Activated CD8-positive, alpha-beta memory T cell treated with anti-CD3 and anti-CD28 coated beads for 36 hours (primary cell): ENCODE data around the gene MAD2L2. TPM values are rescaled to one million over a fixed set of nuclear protein-coding genes. Genes with fewer than 3 reads are reported as not detected.

Source experiments
- CTCF ChIA-PET: fragments of 350-600 bp; sonication (Branson Sonifier 250); formaldehyde crosslinking; loops from one replicate; lab custom pipeline; 2021; ENCODE audit warnings: antibody characterized with exemption; lab: Charles Lee
- POLR2A ChIA-PET: fragments of 350-600 bp; sonication (Branson Sonifier 250); formaldehyde crosslinking; loops from one replicate; lab custom pipeline; 2021; ENCODE audit warnings: antibody characterized with exemption; lab: Charles Lee
- total RNA-seq, 2 experiments: library from RNA; stranded (reverse); gene quantifications; one replicate each; pipeline ENCODE4 v1.2.3, GENCODE V29; 2021

The MAD2L2 gene
- total RNA-seq, 2 experiments from 2014 or later = 70.2 to 73.5 TPM

DNA sequence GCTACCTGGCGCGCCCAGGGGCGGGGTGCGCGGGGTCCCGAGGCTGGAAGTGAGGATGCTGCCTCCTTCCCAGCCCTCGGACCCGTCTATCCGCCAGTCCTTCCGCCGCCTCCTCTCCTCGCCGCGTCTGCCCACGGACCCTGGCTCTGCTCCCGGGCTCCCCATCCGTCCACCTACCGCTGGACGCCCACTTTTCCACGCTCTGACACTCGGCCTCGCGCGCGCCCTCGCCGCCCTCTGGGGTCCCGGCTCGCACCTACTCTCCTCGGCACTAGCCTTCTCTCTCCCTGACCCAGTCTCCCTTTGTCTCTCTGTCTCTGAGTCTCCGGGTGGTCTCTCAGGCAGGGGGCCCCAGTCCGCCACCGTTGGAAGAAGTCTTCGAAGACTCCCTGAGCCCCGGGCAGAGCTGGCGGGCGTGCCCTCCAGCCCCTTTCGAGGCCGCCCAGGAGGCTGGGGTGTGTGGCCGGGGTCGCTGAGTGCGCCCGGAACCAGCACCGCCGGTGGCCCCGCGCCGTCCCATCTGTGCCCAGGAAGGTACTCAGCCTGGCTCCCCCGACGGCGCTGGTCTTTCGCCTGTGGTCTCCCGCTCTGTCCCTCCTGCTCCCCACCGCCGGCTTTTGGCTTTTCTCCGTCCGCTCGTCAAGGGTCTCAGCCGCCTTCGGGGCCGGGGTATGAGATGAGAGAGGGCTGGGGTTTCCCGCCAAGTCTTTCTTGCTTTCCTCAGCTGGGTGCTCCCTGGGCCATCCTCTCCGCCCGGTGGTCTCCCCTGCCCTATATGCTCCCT lies 11.2 kb upstream of the MAD2L2 start:
- ChIA-PET POLR2A (no interaction called here), CTCF (interaction anchor here (1.0 to 3.7 kb wide), 4 partner anchors 11 to 44 kb away, joined by 4 to 16 read pairs (median 6); partner anchors contain the start of genes FBXO6 and MAD2L2)

- ChIA-PET POLR2A (no interaction called here), CTCF (interaction anchor here (0.7 to 1.8 kb wide), 2 partner anchors 41 to 415 kb away, joined by 3 to 5 read pairs; no protein-coding TSS in a partner anchor)
These were observed 10.5 kb upstream of the MAD2L2 start, which contains the start of gene DRAXIN for GRCh38 chr1:11691302-11691914. TSS of gene DRAXIN (plus strand) at chr1:11691710. CDS start at chr1:11706259, 14,549 bp downstream.

- POLR2A ChIA-PET = interaction anchor here (0.9 kb wide), 1 partner anchor 26 kb away, joined by 5 read pairs; no protein-coding TSS in a partner anchor
- CTCF ChIA-PET = interaction anchor here (0.6 to 1.8 kb wide), 5 partner anchors 9 to 414 kb away, joined by 3 to 5 read pairs (median 5); partner anchors contain the start of gene FBXO6
These were observed 9.7 kb upstream of the MAD2L2 start for GRCh38 chr1:11690397-11691301.

- POLR2A ChIA-PET = no interaction called here
- CTCF ChIA-PET = interaction anchor here (0.6 kb wide), 1 partner anchor 22 kb away, joined by 3 read pairs; no protein-coding TSS in a partner anchor
These were observed 7.6 kb upstream of the MAD2L2 start for GRCh38 chr1:11688506-11688905.

- POLR2A ChIA-PET = no interaction called here
These were observed 4.3 kb upstream of the MAD2L2 start for GRCh38 chr1:11685210-11685752.

DNA sequence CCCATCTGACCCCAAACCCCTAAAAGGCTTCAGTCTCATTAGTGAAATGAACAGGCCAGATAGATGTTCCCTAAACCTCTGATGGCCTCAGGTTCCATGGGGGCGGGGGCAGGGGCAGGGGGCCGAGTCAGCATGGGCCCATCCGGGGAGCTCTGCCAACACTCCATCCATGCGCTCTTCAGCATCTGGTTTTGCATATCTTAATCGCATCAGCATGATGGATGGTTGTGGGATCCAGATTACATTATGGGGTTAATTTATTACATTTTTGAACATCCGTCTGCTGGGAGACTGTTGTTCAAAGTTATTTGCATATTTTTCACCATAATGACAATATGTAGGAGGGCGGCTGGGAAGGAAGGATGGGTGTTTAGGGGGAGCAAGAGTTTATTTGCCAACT lies 3.1 kb upstream of the MAD2L2 start:
- ChIA-PET POLR2A (no interaction called here), CTCF (interaction anchor here (1.2 kb wide), 1 partner anchor 34 kb away, joined by 3 read pairs; no protein-coding TSS in a partner anchor)

More at GRCh38 chr1:11685210-11685752, 4.3 kb upstream of the MAD2L2 start:
- CTCF ChIA-PET = no interaction called here

- ChIA-PET POLR2A (interaction anchor here (1.1 kb wide), 1 partner anchor 227 kb away, joined by 3 read pairs; no protein-coding TSS in a partner anchor), CTCF (interaction anchor here (1.2 to 2.2 kb wide), 3 partner anchors 8 to 37 kb away, joined by 3 to 6 read pairs (median 5); no protein-coding TSS in a partner anchor)
These were observed 1.9 kb upstream of the MAD2L2 start for GRCh38 chr1:11682799-11683198.

GRCh38 chr1:11682287-11682771 lies 1.4 kb upstream of the MAD2L2 start:
- ChIA-PET CTCF (interaction anchor here (1.6 to 2.2 kb wide), 3 partner anchors 8 to 37 kb away, joined by 5 to 18 read pairs (median 6); no protein-coding TSS in a partner anchor), POLR2A (interaction anchor here (1.0 to 1.1 kb wide), 2 partner anchors 19 to 228 kb away, joined by 3 to 8 read pairs; partner anchors contain the start of gene FBXO6)

GRCh38 chr1:11680270-11681070 lies 478 bp downstream of the MAD2L2 start:
- ChIA-PET POLR2A (interaction anchor here (2.7 kb wide), 1 partner anchor 16 kb away, joined by 9 read pairs; the partner anchor contains the start of gene FBXO6), CTCF (interaction anchor here (0.9 to 3.1 kb wide), 5 partner anchors 13 to 39 kb away, joined by 3 to 18 read pairs (median 7); partner anchors contain the start of gene FBXO6)

DNA sequence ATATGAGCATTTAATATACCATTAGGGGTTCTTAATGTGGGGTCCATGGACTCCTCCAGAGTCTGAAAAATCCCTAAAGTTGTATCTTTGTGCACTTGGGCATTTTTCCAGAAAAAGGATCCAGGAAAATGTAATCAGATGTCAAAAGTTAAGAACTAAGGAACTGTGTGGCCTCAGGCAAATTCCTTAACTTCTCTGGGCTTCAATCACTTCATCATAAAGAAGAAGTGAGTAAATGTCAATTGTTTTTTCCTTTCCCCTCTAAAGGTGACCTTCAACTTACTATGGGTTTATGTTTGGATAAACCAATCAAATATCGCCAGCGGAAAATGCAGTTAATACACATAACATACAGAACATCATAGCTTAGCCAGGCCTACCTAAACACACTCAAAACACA lies 2.5 kb downstream of the MAD2L2 start:
- ChIA-PET POLR2A (interaction anchor here (2.7 kb wide), 1 partner anchor 14 kb away, joined by 9 read pairs; the partner anchor contains the start of gene FBXO6), CTCF (interaction anchor here (0.7 kb wide), 1 partner anchor 28 kb away, joined by 4 read pairs; no protein-coding TSS in a partner anchor)

- POLR2A ChIA-PET = no interaction called here
- CTCF ChIA-PET = interaction anchor here (1.5 to 2.2 kb wide), 2 partner anchors 13 to 43 kb away, joined by 3 to 6 read pairs; no protein-coding TSS in a partner anchor
These were observed 4.4 kb downstream of the MAD2L2 start for GRCh38 chr1:11676386-11677103.

- CTCF ChIA-PET = interaction anchor here (1.5 to 2.2 kb wide), 2 partner anchors 12 to 44 kb away, joined by 3 to 6 read pairs; no protein-coding TSS in a partner anchor
- POLR2A ChIA-PET = no interaction called here
These were observed 5.6 kb downstream of the MAD2L2 start for GRCh38 chr1:11675325-11675724.

DNA sequence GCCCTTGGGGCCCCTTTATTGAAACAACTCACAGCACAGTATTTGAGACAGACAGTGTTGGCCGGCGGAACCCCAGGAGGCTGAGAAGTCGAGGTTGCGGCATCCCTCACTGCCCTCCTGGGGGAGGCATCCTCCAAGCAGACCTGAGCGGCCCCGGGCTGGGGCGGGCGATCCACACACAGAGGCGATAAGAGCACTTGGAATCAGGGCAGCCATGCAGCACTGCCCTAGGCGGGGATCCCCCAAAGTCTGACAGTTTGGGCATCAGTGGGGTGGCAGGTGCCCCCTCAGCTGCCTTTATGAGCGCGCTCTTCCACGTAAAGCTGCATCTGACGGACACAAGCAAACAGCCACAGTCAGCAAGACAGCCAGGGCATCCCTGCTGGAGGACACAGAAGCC lies 6.5 kb downstream of the MAD2L2 start:
- POLR2A ChIA-PET = no interaction called here
- CTCF ChIA-PET = no interaction called here

DNA sequence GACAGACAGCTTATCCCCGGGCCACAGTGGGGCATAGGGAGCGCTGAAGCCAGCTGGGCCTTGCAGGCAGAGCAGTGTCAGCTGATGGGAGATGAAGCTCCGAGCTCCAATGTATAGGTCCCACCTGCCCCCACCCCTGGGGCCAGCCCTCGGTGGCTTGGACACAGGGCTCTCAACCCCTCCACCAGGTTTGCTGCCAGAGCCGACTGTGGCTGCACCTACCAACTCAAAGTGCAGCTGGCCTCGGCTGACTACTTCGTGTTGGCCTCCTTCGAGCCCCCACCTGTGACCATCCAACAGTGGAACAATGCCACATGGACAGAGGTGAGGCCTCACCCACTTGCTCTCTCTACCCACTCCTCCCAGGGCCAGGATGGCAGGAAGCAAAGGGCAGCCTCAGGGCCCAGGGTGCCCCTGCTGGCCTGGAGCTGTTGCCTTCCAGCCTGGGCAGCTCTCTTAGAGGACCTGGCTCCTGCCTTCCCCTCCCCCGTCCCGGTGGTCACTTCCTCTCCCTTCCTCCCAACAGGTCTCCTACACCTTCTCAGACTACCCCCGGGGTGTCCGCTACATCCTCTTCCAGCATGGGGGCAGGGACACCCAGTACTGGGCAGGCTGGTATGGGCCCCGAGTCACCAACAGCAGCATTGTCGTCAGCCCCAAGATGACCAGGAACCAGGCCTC lies 7.7 kb downstream of the MAD2L2 start:
- ChIA-PET CTCF (interaction anchor here (0.6 kb wide), 1 partner anchor 641 kb away, joined by 3 read pairs; no protein-coding TSS in a partner anchor), POLR2A (no interaction called here)

- POLR2A ChIA-PET = interaction anchor here (1.6 kb wide), 1 partner anchor 12 kb away, joined by 4 read pairs; no protein-coding TSS in a partner anchor
- CTCF ChIA-PET = interaction anchor here (0.6 kb wide), 1 partner anchor 26 kb away, joined by 3 read pairs; no protein-coding TSS in a partner anchor
These were observed 9.2 kb downstream of the MAD2L2 start for GRCh38 chr1:11671544-11672286.
